HG03460 (cell line): ENCODE results near the gene NDST1.

Experiments
- ATAC-seq: cut with Tn5 transposase; IDR thresholded peaks from one replicate; pipeline ENCODE4 v1.9.1; 2021; ENCODE audit not compliant: unreplicated experiment

NDST1 gene

GRCh38 chr5:150583541-150584225 is 75.8 kb downstream of the NDST1 start:
- no peak for ATAC-seq

- no peak for ATAC-seq
Measured at GRCh38 chr5:150584556-150585335, 76.8 kb downstream of the NDST1 start.

DNA sequence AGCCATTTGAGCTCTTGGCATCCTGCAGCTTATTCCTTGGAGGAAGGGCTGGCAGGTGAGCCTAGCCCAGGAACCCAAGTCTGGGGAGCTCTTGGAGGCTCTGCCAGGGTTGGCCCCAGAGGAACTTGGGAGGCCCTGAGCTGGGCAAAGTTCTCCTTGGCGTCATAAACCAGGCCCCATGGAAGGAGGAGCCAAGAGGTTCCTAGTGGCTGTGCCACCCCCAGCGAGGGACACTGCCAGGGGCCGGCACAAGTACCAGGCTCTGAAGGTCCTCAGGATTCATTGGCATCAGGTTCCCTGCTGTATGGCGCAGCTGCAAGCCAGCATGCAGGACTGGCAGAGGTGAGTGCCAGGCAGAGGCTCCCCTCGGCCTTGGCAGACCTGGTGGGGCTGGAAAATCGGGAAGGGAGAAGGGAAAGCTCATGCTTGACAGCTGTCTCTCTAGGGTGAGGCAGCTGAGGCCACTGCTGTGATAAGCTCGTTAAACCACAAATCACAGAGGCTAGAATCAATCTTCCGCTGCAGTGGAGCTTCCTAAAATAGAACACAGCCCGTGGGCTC is 77.9 kb downstream of the NDST1 start:
- no peak for ATAC-seq

DNA sequence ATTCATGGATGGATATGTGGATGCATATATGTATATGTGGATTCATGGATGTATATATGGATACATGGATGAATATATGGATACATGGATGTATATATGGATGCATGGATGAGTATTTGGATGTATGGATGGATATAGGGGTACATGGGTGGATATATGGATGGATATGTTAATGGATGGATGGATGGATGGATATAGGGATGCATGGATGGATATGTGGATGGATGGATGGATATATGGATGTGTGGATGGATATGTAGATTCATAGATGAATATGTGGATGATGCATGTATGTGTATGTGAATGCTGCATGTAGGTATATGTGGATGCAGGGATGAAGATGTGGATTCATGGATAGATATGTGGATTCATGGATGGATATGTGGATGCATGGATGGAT is 79.1 kb downstream of the NDST1 start:
- ATAC-seq: no peak

DNA sequence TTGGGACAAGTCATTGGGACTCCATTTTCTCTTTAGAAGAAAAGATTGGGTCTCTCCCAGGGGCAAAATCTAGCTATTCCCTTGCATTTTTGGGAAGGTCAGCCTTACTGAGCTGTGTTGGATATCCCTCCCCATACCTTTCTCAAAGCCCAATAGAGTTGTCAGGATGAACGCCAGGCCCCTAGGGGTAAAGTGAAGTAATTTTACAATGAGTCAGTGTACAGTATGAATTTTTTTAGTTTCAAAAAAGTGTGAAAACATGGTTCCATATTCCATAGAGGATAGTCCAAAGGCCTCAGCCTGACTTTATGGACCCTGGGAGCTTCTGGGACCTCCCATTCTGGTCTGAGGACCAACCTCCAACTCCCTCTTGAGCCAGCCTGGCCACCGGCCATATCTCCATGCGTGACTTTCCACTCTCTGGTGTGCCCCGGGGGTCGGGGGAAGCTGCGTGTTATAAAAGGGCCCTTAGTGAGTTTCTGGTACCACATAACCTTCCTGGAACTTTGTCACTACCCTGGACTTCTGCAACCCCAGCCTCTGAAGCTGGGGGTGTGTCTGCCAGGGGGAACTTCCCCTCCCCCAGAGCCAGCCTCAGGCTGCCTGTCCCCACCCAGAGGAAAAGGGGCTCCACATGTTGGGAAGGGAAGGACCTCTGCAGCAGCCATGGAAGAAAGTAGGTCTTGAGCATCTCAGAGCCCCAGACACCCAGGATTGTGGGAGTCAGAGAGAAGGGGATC is 80.1 kb downstream of the NDST1 start:
- no peak for ATAC-seq

DNA sequence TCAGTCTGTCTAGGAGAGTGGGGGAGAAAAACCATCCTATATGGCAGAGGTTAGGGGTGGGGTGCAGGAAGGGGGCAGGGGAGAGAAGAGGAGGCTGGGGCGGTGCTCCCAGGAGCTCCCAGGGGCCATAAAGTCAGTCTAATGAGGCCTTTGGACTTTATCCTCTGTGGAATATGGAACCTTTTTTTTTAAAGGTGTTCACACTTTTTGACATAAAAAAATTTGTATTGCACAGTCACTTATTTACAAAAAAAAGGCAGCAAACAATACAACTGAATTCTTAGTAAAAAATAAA is 80.6 kb downstream of the NDST1 start:
- no peak for ATAC-seq

- ATAC-seq: peak; percentile 62
Measured at GRCh38 chr5:150589862-150590601, 82.1 kb downstream of the NDST1 start.

GRCh38 chr5:150590979-150591695 is 83.2 kb downstream of the NDST1 start:
- no peak for ATAC-seq

GRCh38 chr5:150593593-150593992 is 85.7 kb downstream of the NDST1 start:
- ATAC-seq: no peak

GRCh38 chr5:150593996-150594395 is 86.1 kb downstream of the NDST1 start:
- ATAC-seq: no peak

GRCh38 chr5:150595466-150596031 is 87.6 kb downstream of the NDST1 start:
- ATAC-seq: no peak

DNA sequence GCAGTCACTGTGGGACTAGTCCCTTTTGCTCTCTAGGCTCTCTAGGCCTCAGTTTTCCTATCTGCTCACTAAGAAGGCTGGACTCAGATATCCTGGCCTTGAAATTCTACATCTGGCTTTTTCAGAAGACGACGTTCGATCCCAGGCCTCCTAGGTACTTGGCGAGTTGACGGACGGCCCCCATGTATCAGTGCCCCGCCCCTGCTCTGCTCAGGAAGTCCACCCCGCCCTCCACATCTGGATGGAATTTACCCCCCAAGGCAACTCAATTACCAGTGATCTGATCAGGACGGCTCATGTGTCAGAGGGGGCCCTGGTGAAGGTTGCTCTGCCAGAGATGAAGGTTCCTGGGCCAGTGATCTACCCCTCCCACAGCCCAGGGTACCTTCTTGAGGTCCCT is 88.4 kb downstream of the NDST1 start:
- ATAC-seq: no peak

- ATAC-seq: no peak
Measured at GRCh38 chr5:150596826-150597225, 88.9 kb downstream of the NDST1 start.

GRCh38 chr5:150598006-150598405 is 90.1 kb downstream of the NDST1 start:
- ATAC-seq: no peak

GRCh38 chr5:150598821-150599273 is 90.9 kb downstream of the NDST1 start:
- ATAC-seq: no peak

- ATAC-seq: no peak
Measured at GRCh38 chr5:150599281-150599680, 91.3 kb downstream of the NDST1 start.

DNA sequence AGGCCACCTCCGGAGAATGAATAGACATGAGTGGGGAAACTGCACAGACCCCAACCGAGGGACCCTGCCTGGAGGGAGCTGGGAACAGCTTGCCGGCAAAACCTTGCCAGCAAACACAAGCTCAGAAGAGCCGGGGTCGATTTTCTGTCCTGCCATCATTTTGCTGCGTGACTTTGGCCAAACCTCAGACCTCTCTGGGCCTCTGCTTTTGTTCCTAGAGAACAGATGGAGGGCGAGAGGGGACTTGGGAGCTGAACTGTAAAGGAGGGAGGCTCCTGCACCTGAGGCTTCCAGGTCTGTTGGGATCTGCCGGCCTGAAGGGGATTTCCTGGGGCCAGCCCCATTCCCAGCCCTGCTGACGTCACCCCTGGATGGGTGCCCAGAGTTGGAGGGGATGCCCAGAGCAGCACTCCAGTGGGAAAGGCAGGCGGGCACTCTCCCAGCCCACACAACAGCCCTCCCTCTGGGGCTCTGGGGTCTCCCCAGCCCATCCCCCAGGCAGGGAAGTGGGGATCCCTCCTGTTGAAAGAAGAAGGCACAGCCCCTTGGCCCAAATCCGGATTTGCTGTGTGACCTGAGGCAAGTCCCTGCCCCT is 92.1 kb downstream of the NDST1 start:
- no peak for ATAC-seq

GRCh38 chr5:150600616-150601490 is 92.9 kb downstream of the NDST1 start:
- ATAC-seq: no peak
